Karpas-422 (cell line): Measurements from ENCODE around the gene CPED1. TPM values are rescaled to one million over a fixed set of nuclear protein-coding genes. Genes with fewer than 3 reads are reported as not detected.
"Not testable (repeated sequence)": the region's sequence is repeated elsewhere in the genome, so short reads cannot be mapped to it uniquely, and the experiment has no call there.

Source experiments
- DNase-seq: peaks from one replicate; pipeline ENCODE4 v3.0.0-alpha.2; 2015
- H2AFZ ChIP-seq: fragments of 200-600 bp; sonication (generic); 2 replicates; pipeline ENCODE4 v1.6.1; 2014; ENCODE audit warnings: antibody characterized with exemption, low read length, mixed read lengths
- H3K27ac ChIP-seq: fragments of 200-600 bp; sonication (generic); 2 replicates; pipeline ENCODE4 v1.5.1; 2014; ENCODE audit warnings: mild to moderate bottlenecking, low read length, moderate library complexity
- H3K27me3 ChIP-seq: fragments of 200-600 bp; sonication (generic); 2 replicates; pipeline ENCODE4 v1.6.1; 2014; ENCODE audit warnings: low read length, mixed read lengths
- H3K36me3 ChIP-seq: fragments of 200-600 bp; sonication (generic); 2 replicates; pipeline ENCODE4 v1.6.1; 2014; ENCODE audit warnings: low read length, mixed read lengths; ENCODE audit not compliant: insufficient read depth
- H3K4me1 ChIP-seq: fragments of 200-600 bp; sonication (generic); 2 replicates; pipeline ENCODE4 v1.6.1; 2014; ENCODE audit warnings: mild to moderate bottlenecking, low read length, mixed read lengths
- H3K4me2 ChIP-seq: fragments of 200-600 bp; sonication (generic); 2 replicates; pipeline ENCODE4 v1.6.1; 2014; ENCODE audit warnings: low read length, low read depth, mild to moderate bottlenecking; ENCODE audit not compliant: poor library complexity, severe bottlenecking
- H3K4me3 ChIP-seq: fragments of 200-600 bp; sonication (generic); 2 replicates; pipeline ENCODE4 v1.5.1; 2014; ENCODE audit warnings: mild to moderate bottlenecking, antibody characterized with exemption, low read length, mixed read lengths
- H3K79me2 ChIP-seq: fragments of 200-600 bp; sonication (generic); 2 replicates; pipeline ENCODE4 v1.6.1; 2014; ENCODE audit warnings: mild to moderate bottlenecking, low read length, mixed read lengths
- H3K9ac ChIP-seq: fragments of 200-600 bp; sonication (generic); 2 replicates; pipeline ENCODE4 v1.6.0; 2014; ENCODE audit warnings: low read length
- H3K9me2 ChIP-seq: fragments of 200-600 bp; sonication (generic), shearing (Covaris generic); replicated peaks from 2 replicates; pipeline ENCODE4 v1.6.0; 2014; ENCODE audit warnings: mild to moderate bottlenecking, low read length, moderate library complexity; ENCODE audit not compliant: insufficient read depth
- H3K9me3 ChIP-seq: fragments of 300-700, 200-600 bp; sonication (generic); 2 replicates; pipeline ENCODE4 v1.6.1; 2014; ENCODE audit warnings: low read length, mixed read lengths
- H4K20me1 ChIP-seq: fragments of 200-600 bp; sonication (generic); 2 replicates; pipeline ENCODE4 v1.6.1; 2014; ENCODE audit warnings: mild to moderate bottlenecking, antibody characterized with exemption, low read length, low read depth; ENCODE audit not compliant: insufficient read depth
- total RNA-seq: library from RNA; depleted of rRNA; stranded (reverse); fragments of >200 nt; shearing (Covaris generic); gene quantifications from 2 replicates; pipeline ENCODE4 v1.2.3, GENCODE V29; 2014; ENCODE audit warnings: low replicate concordance

Gene CPED1
- total RNA-seq, 1 experiment from 2014 or later = 0.04 TPM

- no peaks in the 10 kb centered on the region for H3K27me3 ChIP-seq
- H3K79me2 ChIP-seq = no peaks in the 10 kb centered on the region
- no peaks in the 10 kb centered on the region for H3K9me3 ChIP-seq
- H3K36me3 ChIP-seq = no peaks in the 10 kb centered on the region
- H3K4me2 ChIP-seq = no peak overlapping the region
- no peak overlapping the region for H3K9ac ChIP-seq
- H4K20me1 ChIP-seq = no peaks in the 10 kb centered on the region
- no peaks in the 10 kb centered on the region for H3K9me2 ChIP-seq
- H3K27ac ChIP-seq = no peak overlapping the region
- DNase-seq = no peak
- H3K4me1 ChIP-seq = no peaks in the 10 kb centered on the region
- H2AFZ ChIP-seq = no peak overlapping the region
- H3K4me3 ChIP-seq = no peak overlapping the region
These were observed 318.6 kb downstream of the CPED1 start for GRCh38 chr7:121307021-121307574.

GRCh38 chr7:121313220-121313792, 324.8 kb downstream of the CPED1 start:
- Histone ChIP-seq H4K20me1 (no peaks in the 10 kb centered on the region), H3K4me3 (no peak overlapping the region), H3K27ac (no peak overlapping the region), H3K9me2 (no peaks in the 10 kb centered on the region), H3K4me2 (no peak overlapping the region), H3K9me3 (no peaks in the 10 kb centered on the region), H3K9ac (no peak overlapping the region), H3K36me3 (no peaks in the 10 kb centered on the region), H2AFZ (no peak overlapping the region), H3K4me1 (0 out of 2 replicates have a peak, but pooled peaks cover 3% of the 10 kb centered on the region), H3K79me2 (no peaks in the 10 kb centered on the region), H3K27me3 (no peaks in the 10 kb centered on the region)
- DNase-seq = no peak

DNA sequence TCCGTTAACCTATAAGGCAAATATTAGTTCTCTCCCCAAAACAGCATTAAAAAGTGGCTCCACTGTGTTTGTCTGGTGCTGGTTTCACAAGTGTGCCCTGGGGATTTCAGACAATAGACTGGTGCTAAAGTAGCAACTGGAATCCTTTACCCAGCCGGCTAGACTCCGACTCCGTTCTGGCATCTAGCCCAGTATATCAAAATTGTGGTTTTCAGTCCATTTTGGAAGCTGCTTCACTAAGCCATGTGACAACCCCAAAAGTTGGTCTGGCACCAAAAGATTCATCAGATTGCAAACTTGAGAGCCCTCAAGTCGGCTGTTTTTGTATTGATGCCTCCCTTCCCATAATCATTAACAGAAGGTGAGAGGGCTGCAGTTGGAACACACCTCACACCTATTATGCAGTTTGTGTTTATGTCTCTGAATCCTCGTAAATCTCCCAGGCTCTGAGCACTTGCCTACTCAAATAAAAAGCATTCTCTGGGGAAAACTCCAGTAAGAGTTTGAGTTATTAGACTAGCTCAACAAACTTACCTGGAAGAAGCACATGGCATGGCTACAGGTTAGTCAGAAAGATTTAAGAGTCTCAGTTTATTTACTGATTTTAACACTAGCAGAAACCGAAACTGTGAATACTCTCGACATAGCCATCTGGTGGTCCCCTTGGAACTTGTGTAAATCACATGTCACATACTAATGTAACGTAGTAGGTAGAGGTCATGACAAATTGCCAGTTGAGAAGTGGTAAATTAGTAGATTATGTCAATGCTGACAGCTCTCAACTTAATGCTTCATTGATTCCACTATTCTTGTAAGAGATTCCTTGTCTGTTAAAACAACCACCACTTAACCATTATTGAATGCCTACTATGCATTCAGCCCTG, 325.5 kb downstream of the CPED1 start:
- Histone ChIP-seq H2AFZ (no peak overlapping the region; the same call in 1 of the 2 replicates), H4K20me1 (no peaks in the 10 kb centered on the region), H3K9ac (no peak overlapping the region), H3K27ac (no peak overlapping the region), H3K36me3 (no peaks in the 10 kb centered on the region), H3K4me3 (peak overlapping the region; percentile 28; the same call in 1 of the 2 replicates), H3K4me1 (0 out of 2 replicates have a peak, but pooled peaks cover 3% of the 10 kb centered on the region), H3K27me3 (no peaks in the 10 kb centered on the region), H3K4me2 (peak overlapping the region; percentile 46), H3K9me3 (no peaks in the 10 kb centered on the region), H3K9me2 (no peaks in the 10 kb centered on the region), H3K79me2 (no peaks in the 10 kb centered on the region)
- no peak for DNase-seq

DNA sequence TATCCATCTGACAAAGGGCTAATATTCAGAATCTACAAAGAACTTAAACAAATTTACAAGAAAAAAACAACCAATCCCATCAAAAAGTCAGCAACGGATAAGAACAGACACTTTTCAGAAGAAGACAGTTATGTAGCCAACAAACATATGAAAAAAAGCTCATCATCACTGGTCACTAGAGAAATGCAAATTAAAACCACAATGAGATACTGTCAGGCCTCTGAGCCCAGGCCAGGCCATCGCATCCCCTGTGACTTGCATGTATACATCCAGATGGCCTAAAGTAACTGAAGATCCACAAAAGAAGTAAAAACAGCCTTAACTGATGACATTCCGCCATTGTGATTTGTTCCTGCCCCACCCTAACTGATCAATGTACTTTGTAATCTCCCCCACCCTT, 326.7 kb downstream of the CPED1 start:
- not testable (repeated sequence) for H3K27me3 ChIP-seq, H3K9me3 ChIP-seq, H3K4me1 ChIP-seq, H3K9ac ChIP-seq, H3K9me2 ChIP-seq, H3K4me2 ChIP-seq, H2AFZ ChIP-seq, H3K4me3 ChIP-seq, H4K20me1 ChIP-seq, H3K79me2 ChIP-seq, H3K27ac ChIP-seq, H3K36me3 ChIP-seq, DNase-seq

- H2AFZ ChIP-seq = no peak overlapping the region
- H3K27ac ChIP-seq = no peak overlapping the region
- no peaks in the 10 kb centered on the region for H3K27me3 ChIP-seq
- H3K9me3 ChIP-seq = no peaks in the 10 kb centered on the region
- H3K9me2 ChIP-seq = no peaks in the 10 kb centered on the region
- no peak for DNase-seq
- no peaks in the 10 kb centered on the region for H3K36me3 ChIP-seq
- H4K20me1 ChIP-seq = no peaks in the 10 kb centered on the region
- no peak overlapping the region for H3K4me2 ChIP-seq
- no peaks in the 10 kb centered on the region for H3K79me2 ChIP-seq
- no peak overlapping the region for H3K4me3 ChIP-seq
- H3K4me1 ChIP-seq = no peaks in the 10 kb centered on the region
- H3K9ac ChIP-seq = no peak overlapping the region
These were observed 333.9 kb downstream of the CPED1 start for GRCh38 chr7:121322460-121322859.

DNA sequence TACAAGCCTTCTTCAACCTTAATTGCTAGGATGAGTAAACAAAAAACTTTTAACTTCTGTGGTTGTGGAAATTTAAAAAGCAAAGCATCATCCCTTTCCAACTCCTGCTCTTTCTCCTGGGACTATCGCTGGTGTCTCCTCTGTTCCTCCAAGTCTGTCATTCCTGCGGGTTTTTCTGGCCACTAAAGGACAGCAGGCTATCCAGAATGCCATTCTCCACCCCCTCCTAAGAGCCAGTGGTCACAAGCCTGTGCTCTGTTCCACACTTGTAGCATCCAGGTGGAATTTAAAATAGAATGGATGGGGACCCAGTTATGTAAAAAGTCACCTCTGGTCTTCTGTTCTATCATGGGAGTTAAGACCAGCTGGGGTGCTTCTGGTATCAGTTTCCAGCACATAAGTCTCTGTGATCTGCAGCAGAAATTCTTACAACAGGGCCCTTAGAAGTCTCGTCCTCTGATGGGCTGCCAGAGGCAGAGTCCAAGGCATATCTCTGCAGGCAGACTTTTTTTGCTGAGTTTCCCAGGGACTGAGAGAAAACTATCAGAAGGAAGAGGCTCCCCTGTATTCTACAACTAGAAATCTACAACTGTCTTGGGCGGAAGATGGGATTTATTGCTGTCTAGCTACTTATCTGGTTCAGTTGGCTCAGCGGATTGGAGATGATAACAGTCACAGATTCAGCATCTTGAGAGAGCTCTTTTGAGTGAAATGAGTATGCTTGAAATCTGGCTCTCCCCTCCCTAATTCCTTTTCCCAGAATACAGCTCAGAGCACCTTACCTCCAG, 335.2 kb downstream of the CPED1 start:
- Histone ChIP-seq H3K4me2 (no peak overlapping the region), H3K9ac (no peak overlapping the region), H3K27me3 (no peaks in the 10 kb centered on the region), H3K79me2 (no peaks in the 10 kb centered on the region), H4K20me1 (no peaks in the 10 kb centered on the region), H3K4me3 (no peak overlapping the region), H3K9me3 (no peaks in the 10 kb centered on the region), H3K4me1 (no peaks in the 10 kb centered on the region), H2AFZ (no peak overlapping the region), H3K36me3 (no peaks in the 10 kb centered on the region), H3K9me2 (no peaks in the 10 kb centered on the region), H3K27ac (no peak overlapping the region)
- no peak for DNase-seq

DNA sequence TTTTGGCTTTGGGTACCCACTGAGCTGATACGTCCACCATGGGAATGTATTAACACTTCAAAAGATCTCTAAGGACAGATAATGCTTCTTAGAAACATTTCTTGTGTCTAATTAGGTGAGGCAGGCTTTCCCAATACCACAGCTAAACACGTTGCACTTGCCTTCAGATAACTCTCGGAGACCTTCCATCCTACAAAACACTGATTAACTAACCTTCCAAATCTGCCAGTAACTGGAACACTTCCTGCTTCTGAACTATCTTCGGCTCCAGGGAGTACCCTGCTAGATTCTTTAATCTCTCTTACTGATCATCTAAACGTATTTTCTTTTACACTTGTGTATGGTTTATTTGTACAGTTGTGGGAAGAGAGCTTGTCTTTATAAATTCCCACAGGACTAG, 339.2 kb downstream of the CPED1 start:
- no peak overlapping the region for H3K27ac ChIP-seq
- H3K36me3 ChIP-seq = no peaks in the 10 kb centered on the region
- no peaks in the 10 kb centered on the region for H3K9me3 ChIP-seq
- H3K79me2 ChIP-seq = no peaks in the 10 kb centered on the region
- no peak overlapping the region for H2AFZ ChIP-seq
- H3K9me2 ChIP-seq = no peaks in the 10 kb centered on the region
- H4K20me1 ChIP-seq = no peaks in the 10 kb centered on the region
- no peak overlapping the region for H3K9ac ChIP-seq
- H3K4me2 ChIP-seq = no peak overlapping the region
- no peak overlapping the region for H3K4me3 ChIP-seq
- DNase-seq = no peak
- H3K4me1 ChIP-seq = no peaks in the 10 kb centered on the region
- no peaks in the 10 kb centered on the region for H3K27me3 ChIP-seq
